Ecto neural progenitor cell (in vitro differentiated cells): Measurements from ENCODE around the gene SKI.
A peak's percentile ranks its signal among the peaks of the same experiment; 100 is the strongest.

Source experiments
- DNase-seq: peaks from one replicate; pipeline ENCODE4 v3.0.0-alpha.2; 2018; ENCODE audit warnings: low spot score

The SKI gene

DNA sequence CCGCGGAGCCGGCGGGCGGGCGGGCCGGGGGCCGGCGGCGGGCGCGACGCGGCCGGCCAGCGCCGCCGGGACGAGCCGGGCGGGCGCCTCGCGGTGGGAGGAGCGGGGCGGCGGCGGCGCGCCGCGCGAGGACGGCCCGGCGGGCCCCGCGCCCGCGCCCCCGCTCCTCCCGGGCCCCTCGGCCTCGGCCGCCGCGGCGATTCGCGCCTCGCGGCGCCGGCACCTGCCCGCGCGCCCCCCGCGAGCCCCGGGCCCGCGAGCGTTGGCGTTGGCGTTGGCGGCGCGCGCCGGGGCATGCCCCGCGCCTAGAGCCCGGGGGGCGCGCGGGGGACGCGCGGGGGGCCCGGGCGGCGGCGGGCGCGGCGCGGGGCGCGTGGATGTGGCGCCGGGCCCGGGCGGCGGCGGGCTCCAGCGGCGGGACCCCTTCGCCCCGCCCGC lies at the start of gene SKI:
Gene SKI (plus strand): TSS at position 163 of the 438 bp plus-strand sequence. CDS start 448 bp downstream, outside the sequence.
- no peak for DNase-seq

DNA sequence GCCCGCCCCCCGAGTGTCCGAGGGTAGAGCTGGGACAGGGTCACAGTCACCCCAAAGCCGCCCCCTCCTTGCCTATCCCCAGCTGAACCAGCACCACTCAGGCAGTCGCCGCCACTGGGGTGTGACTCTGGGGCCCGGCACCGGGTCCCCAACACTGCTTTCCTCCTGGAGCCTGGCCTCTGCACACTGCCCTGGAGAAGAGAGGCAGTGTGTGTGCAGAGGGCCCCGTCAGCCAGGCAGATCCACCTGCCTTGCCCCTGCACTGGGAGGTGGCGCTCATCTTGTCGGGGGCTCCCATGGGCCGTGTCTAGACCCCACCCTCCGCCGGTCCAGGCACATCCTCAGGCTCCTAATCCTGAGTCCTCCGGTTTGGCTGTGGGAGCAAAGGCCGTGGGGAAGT lies 49.2 kb upstream of the SKI start:
- DNase-seq, result no peak

DNA sequence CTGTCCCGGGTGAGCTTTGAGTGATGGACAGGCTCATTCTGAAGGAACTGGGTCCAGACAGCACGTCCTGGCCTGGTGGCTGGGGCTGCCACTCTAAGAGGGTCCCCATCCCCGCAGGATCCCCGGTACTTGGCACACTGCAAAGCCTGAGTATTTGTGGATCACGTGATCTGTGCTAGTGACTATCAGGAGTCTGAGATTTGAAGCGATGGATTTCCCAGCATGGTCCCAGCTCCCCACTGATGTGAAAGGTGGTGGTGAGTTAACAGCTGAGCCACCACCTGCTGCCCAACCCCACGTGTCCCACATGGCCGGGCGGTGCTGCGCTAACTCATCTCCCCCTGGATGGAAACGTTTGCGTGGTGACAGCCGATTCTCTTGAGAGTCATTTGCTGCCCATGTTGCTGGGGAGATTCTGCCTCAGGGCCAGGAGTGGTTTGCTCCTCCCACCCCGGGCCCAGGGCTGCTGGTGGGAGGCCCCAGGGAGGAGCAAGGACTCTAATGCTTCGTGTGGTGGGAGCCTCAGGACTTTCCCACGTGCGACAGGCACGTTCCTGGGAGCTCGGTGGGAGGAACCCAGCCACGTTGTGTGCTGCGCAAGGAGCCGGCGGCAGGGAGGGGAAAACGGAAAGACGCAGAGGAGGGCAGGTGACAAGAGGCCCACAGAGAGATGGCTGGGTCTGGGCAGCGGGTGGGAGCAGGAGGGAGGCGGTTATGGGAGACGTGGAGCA lies 48.7 kb upstream of the SKI start:
- DNase-seq, result no peak

DNA sequence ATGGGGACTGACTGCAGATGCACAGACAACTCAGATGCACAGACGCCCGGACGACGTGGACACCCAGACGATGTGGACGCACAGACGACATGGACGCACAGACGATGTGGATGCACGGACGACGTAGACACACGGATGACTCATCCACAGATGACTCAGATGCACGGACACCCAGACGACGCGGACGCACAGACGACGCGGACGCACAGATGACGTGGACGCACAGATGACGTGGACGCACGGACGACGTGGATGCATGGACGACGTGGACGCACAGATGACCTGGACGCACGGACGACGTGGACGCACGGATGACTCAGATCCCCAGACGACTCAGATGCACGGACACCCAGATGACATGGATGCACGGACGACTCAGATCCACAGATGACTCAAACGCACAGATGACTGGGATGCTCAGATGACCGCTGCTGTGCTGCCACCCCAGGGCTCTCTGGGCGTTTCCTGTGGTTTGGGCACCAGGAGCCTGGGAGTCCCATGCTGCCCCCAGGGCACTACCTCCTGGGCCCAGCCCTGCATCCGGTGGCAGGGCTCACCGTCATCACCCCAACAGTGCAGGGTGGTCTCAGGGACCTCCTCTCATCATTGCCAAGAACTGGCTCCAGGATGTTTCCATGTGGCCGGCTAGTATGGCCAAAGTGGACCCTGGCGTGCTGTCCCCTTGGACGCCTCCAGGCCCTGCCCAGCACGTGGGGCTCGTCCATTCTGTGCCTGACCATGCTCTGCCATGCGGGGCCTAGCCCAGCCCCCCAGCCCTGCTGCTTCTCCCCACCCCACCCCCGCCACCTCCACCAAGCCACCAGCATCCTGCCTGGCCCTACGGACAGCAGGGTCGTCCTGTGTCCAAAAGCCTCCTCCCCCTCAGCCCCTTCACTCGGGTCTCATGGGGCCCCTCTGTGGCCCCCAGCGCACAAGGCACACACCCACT lies 47.5 kb upstream of the SKI start:
- no peak for DNase-seq

DNA sequence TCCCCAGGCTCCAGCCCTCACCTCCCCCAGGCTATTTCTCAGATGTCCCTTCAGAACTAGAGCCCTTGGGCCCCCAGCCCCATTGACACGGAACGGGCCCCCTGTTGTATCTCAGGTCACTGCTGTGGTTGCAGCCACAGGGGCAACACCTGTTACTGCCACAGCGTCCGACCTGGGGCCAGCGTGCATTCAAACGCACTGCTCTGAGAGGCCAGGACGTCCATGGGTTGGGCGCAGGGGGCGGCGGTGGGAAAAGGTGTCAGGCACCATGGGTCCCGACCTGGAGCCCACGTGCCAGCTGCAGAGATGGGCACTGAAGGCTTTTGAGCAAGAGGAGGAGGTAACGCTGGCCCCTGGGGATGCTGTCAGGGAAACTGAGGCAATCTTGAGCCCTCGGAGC lies 46.8 kb upstream of the SKI start:
- DNase-seq, result no peak

DNA sequence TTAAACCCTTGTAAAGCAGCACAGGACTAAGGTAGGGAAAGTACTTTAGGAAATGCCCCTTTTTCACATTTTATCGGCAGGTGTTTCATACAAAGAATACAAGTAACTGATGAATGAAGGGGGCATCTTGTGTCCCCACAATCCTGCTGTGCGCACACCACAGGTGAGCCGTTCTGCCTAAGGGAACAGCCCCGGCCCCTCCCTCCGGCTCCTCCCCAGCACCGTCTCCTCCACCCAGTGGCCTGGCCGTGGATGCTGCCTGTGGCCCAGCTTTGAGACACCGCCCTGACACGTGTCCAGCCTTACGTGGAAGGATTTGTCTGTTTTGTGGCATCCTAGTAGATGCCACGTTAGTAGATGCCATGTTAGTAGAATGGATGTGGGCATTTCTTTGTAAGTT lies 46.4 kb upstream of the SKI start:
- DNase-seq, result no peak

DNA sequence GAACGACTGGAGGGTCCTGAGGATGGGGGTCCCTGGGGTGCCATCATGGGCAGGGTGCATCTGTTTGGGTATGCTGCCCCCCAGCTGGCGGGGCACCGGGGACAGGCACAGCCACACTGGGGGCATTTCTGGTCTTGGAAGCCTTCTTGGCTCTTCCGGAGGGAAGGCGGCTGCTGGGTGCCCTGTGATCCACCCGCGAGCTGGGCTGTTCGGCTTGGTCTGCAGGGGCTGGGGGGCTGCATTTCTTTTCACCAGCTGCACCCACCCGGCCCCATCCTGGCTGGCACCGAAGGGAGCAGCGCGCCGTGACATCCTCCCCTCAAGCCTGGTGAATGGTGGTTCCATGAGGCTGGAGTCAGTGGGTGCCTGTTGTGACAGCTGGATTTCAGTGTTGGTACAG lies 45.7 kb upstream of the SKI start:
- DNase-seq, result no peak

DNA sequence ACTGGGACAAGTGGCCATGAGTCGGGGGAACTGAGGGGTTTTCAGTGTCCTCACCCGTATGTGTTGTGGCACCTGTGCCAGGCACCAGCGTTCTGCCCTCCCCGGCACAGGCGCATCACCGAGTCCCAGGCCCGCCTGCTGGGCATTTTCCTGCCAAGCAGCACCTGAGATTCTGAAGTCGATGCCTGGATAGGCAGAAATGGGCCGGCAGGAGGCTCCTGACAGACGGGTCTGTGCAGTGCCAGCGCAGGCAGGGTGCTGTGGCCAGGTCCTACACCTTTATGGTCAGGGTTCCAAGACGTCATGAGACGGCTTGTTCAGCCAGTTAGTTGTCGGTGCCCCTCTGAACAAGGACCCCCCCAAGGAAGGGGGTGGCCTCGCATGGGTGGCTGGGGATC lies 44.2 kb upstream of the SKI start:
- DNase-seq, result no peak

DNA sequence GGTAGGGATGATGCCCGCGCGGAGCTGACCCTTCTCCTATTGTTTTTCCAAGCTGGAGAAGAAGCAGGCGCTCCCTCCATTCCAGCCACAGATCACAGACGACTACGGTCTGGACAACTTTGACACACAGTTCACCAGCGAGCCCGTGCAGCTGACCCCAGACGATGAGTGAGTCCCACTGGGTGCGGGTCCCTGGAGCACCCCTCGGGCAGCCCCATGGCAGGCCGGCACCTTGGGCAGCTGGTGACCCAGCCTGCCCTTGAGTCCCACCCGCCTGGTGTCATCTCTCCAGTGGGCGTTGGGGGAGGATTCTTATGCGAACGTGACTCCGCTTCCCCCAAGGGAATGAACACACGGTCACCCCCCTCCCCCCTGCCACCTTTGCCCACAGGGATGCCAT lies 43.6 kb upstream of the SKI start:
- DNase-seq, result no peak

DNA sequence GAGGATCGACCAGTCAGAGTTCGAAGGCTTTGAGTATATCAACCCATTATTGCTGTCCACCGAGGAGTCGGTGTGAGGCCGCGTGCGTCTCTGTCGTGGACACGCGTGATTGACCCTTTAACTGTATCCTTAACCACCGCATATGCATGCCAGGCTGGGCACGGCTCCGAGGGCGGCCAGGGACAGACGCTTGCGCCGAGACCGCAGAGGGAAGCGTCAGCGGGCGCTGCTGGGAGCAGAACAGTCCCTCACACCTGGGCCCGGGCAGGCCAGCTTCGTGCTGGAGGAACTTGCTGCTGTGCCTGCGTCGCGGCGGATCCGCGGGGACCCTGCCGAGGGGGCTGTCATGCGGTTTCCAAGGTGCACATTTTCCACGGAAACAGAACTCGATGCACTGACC lies 43.2 kb upstream of the SKI start:
- DNase-seq, result no peak

DNA sequence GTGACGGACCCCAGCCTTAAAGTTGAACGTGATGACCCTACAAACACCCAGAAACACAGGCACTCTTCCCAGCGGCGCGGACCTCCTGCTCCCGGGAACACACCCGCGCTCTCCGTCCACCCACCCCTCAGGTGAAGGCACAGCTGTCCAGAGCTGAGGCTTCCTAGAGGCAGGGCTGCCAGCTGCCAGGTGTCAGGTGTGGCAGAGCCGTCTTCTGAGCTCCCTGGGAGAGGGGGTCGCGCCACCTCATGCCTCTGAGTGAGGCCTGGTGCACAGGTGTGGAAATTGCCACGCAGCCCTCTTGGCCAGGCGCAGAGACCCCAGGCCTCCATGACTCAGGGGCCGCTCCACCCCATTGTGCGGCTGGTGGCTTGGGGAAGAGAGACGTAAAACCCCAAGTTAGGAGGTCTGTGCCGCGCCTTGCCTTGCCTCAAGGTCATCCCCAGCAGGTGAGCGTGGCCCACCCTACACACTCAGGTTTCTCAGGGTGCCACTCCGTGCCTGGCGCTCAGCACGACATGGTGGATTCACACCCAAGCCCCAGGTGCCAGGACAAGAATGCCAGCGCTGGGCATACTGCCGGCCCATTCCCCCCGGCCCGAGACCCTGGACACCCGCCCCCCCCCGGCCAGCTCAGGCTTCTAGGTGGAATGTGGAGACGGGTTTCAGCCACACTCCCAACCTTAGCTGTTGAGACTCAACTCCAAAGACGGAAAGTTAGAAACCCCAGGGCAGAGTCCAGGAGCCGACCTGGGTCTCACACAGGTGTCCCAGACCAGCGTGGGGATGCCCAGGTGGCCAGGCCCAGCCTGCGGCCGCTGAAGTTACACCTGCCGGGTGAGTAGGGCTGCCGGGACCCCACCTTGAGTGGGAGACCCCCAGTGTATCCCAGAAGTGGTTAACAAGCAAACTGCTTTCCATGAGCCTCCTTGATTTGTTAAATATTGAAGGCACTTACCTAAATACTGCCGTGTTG lies 42.0 kb upstream of the SKI start:
- no peak for DNase-seq

DNA sequence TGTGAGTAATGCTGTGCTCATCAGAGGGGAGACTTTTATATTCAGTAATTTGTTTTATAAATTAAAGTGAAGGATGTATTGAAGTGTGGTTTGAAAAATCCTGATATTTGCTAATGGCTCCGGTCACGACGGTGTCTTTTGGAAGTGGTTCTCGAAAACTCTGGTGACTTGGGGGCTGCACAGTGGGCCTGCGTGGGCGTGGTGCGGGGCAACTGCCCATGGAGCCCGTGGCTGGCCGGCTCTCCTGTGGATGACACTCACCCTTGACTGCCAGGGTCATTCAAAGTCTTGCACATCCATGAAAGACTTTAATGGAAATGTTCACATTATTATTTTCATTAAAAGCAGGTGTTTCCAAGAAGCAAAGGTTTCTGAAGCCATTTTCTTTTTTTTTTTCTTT lies 41.2 kb upstream of the SKI start:
- DNase-seq, result no peak

DNA sequence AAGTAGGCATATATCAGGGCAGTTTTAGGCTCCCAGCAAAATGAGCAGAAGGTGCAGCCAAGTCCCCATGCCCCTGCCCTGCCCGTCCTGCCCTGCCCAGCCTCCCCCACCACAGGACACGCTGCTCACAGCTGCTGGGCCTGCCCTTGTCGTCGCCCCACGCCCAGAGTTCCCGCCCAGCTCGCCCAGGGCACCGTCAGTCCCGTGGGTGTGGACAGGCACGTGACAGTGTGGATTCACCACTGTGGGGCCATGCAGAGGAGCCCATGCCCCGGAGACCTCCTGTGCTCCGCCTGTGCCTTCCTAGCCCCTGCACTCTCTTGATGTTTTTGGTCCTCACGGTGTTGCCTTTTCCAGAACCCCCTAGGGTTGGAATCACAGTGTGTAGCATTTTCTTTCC lies 40.5 kb upstream of the SKI start:
- DNase-seq, result no peak

DNA sequence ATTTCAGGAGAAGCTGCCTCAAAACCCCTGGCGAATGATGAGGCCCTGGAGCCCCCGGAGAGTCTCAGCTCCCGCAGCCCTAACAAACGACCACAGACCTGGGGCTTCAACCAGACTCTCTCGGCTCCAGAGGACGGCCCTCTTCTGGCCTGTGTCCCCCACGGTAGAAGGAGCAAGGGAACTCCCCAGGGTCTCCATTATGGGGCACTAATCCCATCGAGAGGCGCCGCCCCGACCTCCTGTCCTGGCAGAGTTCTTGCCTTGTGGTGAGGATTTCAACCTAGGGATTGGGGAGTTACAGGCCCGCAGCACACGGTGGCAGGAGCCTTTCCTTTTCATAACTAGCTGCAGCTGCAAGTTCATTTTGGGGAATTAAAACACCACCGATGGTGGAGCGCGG lies 39.8 kb upstream of the SKI start:
- DNase-seq, result no peak

DNA sequence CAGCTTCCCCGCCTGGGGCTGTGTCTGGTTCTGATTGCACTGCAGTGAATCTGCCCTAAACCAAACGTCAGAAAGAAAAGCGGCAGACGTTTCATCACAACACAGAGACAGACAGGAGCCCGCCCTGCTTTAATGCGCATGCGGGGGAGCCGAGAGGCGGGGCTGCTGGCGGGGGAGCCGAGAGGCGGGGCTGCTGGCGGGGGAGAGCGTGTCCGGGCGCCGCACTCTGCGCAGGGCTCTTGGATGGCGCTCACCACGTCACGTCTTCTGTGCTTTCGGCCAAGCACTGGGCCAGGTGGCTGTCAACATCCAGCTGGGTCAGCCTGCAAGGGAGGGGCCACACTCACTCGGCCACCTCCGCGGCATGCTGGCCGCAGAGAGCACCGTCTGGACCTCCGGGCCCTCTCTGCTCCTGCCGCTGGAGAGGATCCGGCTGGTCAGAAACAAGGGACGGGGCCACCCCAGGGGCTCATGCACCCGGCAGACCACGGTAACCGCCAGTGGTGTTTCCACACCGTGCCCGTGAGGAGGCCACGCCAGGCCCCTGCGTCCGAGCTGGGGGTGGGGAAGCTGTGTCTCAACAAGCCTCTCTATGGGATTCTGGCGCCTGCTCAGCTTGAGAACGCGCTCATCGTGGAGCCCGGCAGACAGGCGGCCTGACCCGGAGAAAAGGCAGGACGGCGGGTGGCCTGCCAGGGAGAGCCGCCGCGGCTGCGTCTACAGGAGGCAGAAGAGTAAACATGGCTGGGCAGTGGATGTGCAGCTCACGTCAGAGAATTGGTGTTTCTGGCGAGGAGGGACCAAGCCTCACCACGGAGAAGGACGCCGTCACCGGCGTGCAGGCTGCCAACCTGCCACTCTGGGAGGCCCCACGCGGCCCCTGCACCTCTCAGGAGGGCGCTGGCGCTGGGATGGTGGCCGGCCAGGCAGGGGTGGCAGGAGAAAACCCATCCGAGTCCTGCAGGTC lies 38.4 kb upstream of the SKI start:
- DNase-seq, result peak; percentile 95

DNA sequence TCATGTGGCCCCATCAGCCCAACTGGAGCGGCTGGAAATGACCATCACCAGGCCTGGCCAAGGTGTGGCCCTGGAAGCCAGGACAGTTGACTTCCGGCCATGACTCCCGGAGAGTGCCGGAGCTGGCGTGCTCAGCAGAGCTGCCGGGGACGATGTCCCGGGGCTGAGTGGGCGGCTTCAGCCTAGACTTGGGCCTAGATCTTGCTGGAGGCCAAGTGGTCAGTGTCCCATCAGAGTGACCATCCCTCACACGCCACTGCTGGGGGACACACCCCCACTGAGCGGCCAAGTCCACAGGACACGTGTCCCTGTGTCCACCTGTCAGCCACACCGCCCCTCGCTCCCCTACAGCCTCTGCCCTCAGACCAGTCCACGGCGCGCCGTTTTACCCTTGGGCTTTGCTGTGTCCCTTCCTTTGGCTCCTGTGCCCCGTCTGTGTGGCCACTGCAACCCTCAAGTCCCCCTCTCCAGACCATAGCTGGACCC lies 37.6 kb upstream of the SKI start:
- no peak for DNase-seq

DNA sequence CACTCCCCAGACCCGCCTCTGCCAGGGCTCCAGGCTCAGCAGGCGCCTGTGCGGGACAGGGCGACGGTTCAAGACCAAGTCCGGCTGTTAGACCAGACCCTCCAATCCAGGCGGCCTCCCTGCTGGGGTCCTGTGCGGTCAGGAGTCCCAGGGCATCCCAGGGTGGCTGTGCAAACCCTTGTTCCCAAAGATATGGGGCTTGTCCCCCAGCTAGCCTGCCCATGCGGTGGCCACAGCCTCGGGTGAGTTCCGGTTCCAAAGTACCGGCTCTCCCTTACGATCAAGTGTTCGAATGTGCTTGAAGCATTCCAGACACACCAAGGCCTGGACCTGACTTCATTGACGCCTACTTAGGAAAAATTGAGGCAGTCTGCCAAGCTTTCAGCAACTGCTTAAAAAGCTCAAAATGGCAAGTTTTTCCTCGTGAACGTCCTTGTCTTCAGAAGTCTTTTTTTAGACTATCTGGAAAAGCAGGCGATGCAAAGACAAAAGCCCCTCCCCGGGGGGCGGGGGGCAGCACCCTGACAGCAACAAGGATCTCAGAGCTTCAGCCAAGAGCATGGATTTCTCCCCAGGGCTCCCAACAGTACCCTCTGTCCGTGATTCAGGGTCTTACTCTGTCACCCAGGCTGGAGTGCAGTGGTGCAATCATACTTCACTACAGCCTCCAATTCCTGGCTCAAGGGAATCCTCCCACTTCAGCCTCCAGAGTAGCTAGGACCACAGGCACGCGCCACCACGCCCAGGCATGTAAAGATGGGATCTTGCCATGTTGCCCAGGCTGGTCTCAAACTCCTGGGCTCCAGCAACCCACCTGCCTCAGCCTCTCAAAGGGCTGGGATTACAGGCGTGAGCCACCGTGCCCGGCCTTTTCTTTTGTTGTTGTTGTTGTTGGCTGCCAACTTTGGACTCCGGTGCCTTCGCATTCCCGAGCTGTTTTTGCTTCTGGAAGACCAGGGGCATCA lies 35.8 kb upstream of the SKI start:
- no peak for DNase-seq

DNA sequence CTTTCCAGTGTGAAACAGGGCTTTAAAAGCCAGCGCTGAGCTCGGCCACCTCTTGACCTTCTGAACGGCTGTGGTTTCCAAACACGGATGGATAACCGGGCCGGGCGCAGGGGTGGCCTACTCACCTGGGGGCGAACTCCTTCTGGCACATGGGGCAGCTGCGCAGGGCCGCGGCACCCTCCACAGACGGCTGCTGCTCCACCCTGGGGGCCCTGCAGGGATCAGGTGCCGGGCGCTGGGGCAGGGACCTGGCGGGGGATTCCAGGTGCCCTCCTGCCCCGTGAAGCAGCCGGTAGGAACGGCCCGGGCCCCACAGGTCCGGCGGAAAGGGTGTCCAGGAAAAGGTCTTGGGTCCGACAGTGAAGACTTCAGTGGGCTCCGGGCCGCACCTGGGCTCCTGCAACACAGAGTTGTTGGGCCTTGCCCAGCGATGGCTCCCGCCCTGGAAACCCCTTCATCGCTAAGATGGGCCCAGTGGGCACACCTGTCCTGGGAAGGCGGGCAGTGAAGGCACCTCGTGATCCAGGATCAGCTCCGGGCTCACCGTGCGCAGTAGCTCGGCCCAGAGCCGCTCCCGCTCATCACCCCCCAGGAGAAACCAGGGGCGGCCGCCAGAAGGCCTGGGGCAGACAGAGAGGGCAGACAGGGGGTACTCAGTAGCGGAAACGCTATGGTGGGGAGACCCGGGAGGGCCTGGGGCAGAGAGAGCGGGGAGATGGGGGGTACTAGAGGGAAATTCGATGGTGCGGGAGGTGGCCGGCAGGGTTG lies 34.4 kb upstream of the SKI start:
- DNase-seq, result no peak
